ENCODE results near the gene POU4F2. TPM values are rescaled to one million over a fixed set of nuclear protein-coding genes. Genes with fewer than 3 reads are reported as not detected.

Gene POU4F2
- total RNA-seq, 2 experiments from 2014 or later, result not detected

DNA sequence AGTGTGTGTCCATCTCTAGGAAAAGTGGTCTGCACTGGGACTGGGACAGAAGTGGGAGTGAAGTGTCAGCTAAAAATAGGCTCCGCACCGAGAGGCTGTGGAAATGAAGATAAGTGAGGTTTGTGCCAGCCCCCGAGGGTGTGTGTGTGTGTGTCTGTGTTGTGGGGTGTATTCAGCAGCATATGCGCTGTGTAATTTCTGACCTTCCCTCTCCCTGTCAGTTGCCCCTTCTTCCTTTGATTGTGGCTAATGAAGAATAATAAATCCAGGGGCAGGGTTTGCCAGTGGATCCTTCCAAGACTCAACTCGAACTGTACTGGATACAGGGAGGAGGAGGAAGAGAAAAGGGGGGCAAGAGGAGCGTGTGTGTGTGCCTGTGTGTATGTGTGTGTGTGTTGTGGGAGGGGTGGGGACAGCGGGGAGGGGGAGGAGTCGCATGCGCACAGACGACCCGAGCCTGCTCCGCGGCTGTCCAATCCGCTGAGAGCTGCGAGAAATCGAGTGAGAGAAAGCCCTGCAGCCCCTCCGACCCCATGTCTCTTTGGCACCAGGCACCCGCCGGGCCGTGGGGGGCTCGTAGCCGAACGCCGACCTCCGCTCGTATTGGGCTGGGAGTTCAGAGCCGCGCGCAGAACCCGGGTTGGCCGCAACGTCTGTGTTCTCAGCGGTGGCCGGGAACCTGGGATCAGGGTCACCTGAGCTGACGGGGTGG is 916 bp upstream of the POU4F2 start:
- Histone ChIP-seq H3K27ac (ENCODE audit: low read depth, low read length, poor library complexity, severe bottlenecking) (no peak overlapping the region), H3K9me2 (ENCODE audit: insufficient read depth, low read length) (no peaks in the 10 kb centered on the region), H3K4me2 (ENCODE audit: low read length) (no peak overlapping the region), H3K9me3 (ENCODE audit: low read length) (no peaks in the 10 kb centered on the region), H4K20me1 (ENCODE audit: insufficient read depth, low read length) (no peaks in the 10 kb centered on the region), H3K79me2 (ENCODE audit: insufficient read depth, low read depth, low read length) (no peaks in the 10 kb centered on the region), H3K4me3 (ENCODE audit: low read depth, low read length, poor library complexity, severe bottlenecking) (no peak overlapping the region), H2AFZ (ENCODE audit: low read length) (no peak overlapping the region), H3K36me3 (ENCODE audit: insufficient read depth, low read length) (no peaks in the 10 kb centered on the region), H3K4me1 (ENCODE audit: insufficient read depth, low read length, poor library complexity, severe bottlenecking) (no peaks in the 10 kb centered on the region)
- intact Hi-C loops (cut with micrococcal nuclease; ENCODE audit: unreplicated experiment), result no loop called here
- DNase-seq (ENCODE audit: low spot score), result no peak
- POLR2A ChIA-PET, result no interaction called here
- BruUV-seq (replicated peaks), result no TSS peak
- no peak for TF ChIP-seq EZH2phosphoT487 (IDR thresholded peaks at IDR 0.05; ENCODE audit: borderline replicate concordance, low read depth, low read length)
- no peak for TF ChIP-seq CTCF (conservative IDR thresholded peaks at IDR 0.05; ENCODE audit: low read length)
- CTCF ChIA-PET (ENCODE audit: unreplicated experiment), result no interaction called here

DNA sequence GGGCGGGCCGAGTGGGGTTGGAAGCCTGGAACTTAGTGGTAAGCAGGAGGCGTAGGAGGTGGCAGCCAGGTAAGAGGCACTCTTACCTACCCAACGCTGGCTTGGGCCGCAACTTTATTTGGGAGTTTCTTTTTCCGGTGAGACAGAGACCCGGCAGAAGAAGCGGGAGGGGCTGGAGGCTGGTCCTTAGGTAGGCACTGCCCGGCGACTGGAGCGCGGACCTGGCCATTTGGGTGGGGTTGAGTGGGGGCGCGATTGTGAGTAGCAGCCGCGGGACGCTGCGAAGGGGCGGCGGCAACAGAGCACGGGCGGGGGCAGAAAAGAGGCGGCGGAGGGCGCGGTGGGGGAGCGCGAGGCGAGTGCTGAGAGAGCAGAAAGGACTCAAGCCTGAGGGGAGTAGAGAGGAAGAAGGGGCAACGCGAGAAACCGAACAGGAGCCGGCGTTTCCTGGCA is 334 bp upstream of the POU4F2 start:
- TF ChIP-seq CTCF (conservative IDR thresholded peaks at IDR 0.05; ENCODE audit: low read length), result no peak
- TF ChIP-seq EZH2phosphoT487 (IDR thresholded peaks at IDR 0.05; ENCODE audit: borderline replicate concordance, low read depth, low read length), result no peak
- Histone ChIP-seq H3K9me2 (ENCODE audit: insufficient read depth, low read length) (no peaks in the 10 kb centered on the region), H3K27ac (ENCODE audit: low read depth, low read length, poor library complexity, severe bottlenecking) (no peak overlapping the region), H2AFZ (ENCODE audit: low read length) (no peak overlapping the region), H3K4me2 (ENCODE audit: low read length) (no peak overlapping the region), H3K36me3 (ENCODE audit: insufficient read depth, low read length) (no peaks in the 10 kb centered on the region), H4K20me1 (ENCODE audit: insufficient read depth, low read length) (no peaks in the 10 kb centered on the region), H3K4me3 (ENCODE audit: low read depth, low read length, poor library complexity, severe bottlenecking) (no peak overlapping the region), H3K9me3 (ENCODE audit: low read length) (no peaks in the 10 kb centered on the region), H3K79me2 (ENCODE audit: insufficient read depth, low read depth, low read length) (no peaks in the 10 kb centered on the region), H3K4me1 (ENCODE audit: insufficient read depth, low read length, poor library complexity, severe bottlenecking) (no peaks in the 10 kb centered on the region)
- DNase-seq (ENCODE audit: low spot score), result no peak
- CTCF ChIA-PET (ENCODE audit: unreplicated experiment), result no interaction called here
- intact Hi-C loops (cut with micrococcal nuclease; ENCODE audit: unreplicated experiment), result no loop called here
- POLR2A ChIA-PET, result no interaction called here
- no TSS peak for BruUV-seq (replicated peaks)

- no peaks in the 10 kb centered on the region for H3K9me2 ChIP-seq (ENCODE audit: insufficient read depth, low read length)
- no peak overlapping the region for H3K4me2 ChIP-seq (ENCODE audit: low read length)
- TF ChIP-seq EZH2phosphoT487 (IDR thresholded peaks at IDR 0.05; ENCODE audit: borderline replicate concordance, low read depth, low read length), result no peak
- no peak for TF ChIP-seq CTCF (conservative IDR thresholded peaks at IDR 0.05; ENCODE audit: low read length)
- H3K4me1 ChIP-seq (ENCODE audit: insufficient read depth, low read length, poor library complexity, severe bottlenecking), result no peaks in the 10 kb centered on the region
- CTCF ChIA-PET (ENCODE audit: unreplicated experiment), result no interaction called here
- no peaks in the 10 kb centered on the region for H4K20me1 ChIP-seq (ENCODE audit: insufficient read depth, low read length)
- H3K27ac ChIP-seq (ENCODE audit: low read depth, low read length, poor library complexity, severe bottlenecking), result no peak overlapping the region
- H3K79me2 ChIP-seq (ENCODE audit: insufficient read depth, low read depth, low read length), result no peaks in the 10 kb centered on the region
- intact Hi-C loops (cut with micrococcal nuclease; ENCODE audit: unreplicated experiment), result no loop called here
- no peaks in the 10 kb centered on the region for H3K36me3 ChIP-seq (ENCODE audit: insufficient read depth, low read length)
- POLR2A ChIA-PET, result no interaction called here
- H3K9me3 ChIP-seq (ENCODE audit: low read length), result no peaks in the 10 kb centered on the region
- no peak for DNase-seq (ENCODE audit: low spot score)
- H2AFZ ChIP-seq (ENCODE audit: low read length), result no peak overlapping the region
- no TSS peak for BruUV-seq (replicated peaks)
- no peak overlapping the region for H3K4me3 ChIP-seq (ENCODE audit: low read depth, low read length, poor library complexity, severe bottlenecking)
Measured at GRCh38 chr4:146639506-146639932, 826 bp downstream of the POU4F2 start.

Measured in OCI-LY7 (cell line).